Mucosa of descending colon (tissue), 3 donors: ENCODE data around the gene STPG4. TPM values are rescaled to one million over a fixed set of nuclear protein-coding genes. Genes with fewer than 3 reads are reported as not detected.

ENCODE experiments used
- ATAC-seq: fragments of 200-7000 bp; cut with Tn5 transposase; one replicate; pipeline ENCODE4 v1.9.1; 2020; ENCODE audit warnings: mild to moderate bottlenecking, moderate library complexity
- DNase-seq, 3 donors: peaks; one replicate each; pipeline ENCODE4 v3.0.0-alpha.2; 2020
- H3K36me3 ChIP-seq: fragments of 200-600 bp; one replicate; pipeline ENCODE4 v1.8.0; 2021; ENCODE audit warnings: low read depth, mild to moderate bottlenecking
- H3K4me1 ChIP-seq: fragments of 200-600 bp; one replicate; pipeline ENCODE4 v1.8.0; 2021; ENCODE audit warnings: low read depth, mild to moderate bottlenecking
- H3K4me3 ChIP-seq: fragments of 200-600 bp; one replicate; pipeline ENCODE4 v1.8.0; 2021; ENCODE audit warnings: mild to moderate bottlenecking
- H3K9me3 ChIP-seq: fragments of 200-600 bp; one replicate; pipeline ENCODE4 v1.8.0; 2021; ENCODE audit warnings: mild to moderate bottlenecking
- intact Hi-C, 2 donors: fragments of 100-400 bp; cut with DNase I in 1 of 2; cut with micrococcal nuclease in 1 of 2; formaldehyde crosslinking; loops; one replicate each; pipeline versions ENCODE4 v1.11.0 to v1.11.1; 2022; cut with DNase I, micrococcal nuclease
- total RNA-seq, 3 donors: library from RNA; stranded (reverse); fragmentation: NEBNext Ultra II Directional in 2 of 3; extraction: Animal tissue kit (Norgen Biotek cat#: 25700) in 2 of 3; gene quantifications; one replicate each; pipeline versions ENCODE4 v1.2.1 to v1.2.4, GENCODE V29; 2021 to 2023
- TF ChIP-seq, protein P1 (sequence below): fragments of 200-600 bp; IDR thresholded peaks from one replicate; pipeline ENCODE4 v1.8.0; 2022; ENCODE audit warnings: antibody characterized with exemption, mild to moderate bottlenecking
- donor health status: DM: no; HTN: no; CAD: no; lungs with moderate emphysema.
- donor health status: DM: no; HTN: no; CAD: no.
- donor health status: DM: no; HTN: yes; CAD: no.

Gene STPG4
- total RNA-seq, 3 donors from 2014 or later, result 0.46 to 0.63 TPM; not detected in 1

DNA sequence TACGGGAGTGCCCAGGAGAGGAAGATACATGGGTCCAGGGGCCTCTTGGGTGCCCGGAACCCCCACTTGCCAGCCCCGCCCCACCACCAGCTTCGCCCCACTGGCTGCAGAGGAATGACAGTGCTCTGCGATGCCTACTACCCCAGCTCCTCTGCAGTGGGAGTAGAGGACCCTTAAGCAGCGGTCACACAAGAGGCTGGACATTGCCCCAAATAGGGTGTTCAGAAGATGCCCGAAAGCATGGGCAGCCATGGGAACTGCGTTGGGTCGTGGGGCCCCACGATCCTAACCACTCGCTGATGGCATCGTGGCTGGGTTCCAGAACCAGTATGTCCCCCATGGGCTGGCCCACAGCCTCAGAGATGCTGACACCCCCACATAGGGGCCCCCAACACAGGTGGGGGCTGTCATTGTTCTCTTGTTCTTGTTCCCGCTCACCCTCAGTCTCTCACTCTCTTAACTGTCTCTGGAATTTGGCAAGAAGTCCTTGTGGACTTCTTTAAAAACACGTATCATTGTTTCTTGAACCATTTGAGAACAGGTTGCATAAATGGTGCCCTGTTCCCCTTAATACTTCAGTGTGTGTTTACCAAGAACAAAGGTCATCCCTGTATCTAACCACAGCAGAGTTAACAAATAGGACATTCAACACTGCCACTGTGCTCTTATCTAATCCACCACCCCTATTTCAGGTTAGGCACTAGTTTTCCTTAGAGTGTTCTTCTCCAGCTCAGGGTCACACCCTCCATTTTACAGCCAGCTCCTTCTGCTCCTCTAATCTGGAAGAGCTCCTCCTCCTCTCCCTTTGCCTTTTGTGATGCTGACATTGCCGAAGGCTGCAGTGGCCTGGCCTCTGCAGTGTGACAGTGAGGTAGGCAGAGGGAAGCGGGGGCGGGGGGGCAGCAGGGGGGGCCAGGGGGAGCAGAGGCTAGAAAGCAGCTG, 76.3 kb downstream of the STPG4 start:
- ATAC-seq (peak; percentile 86), DNase-seq (peak in 2 of 3 donors; percentile 53 to 67)
- Histone ChIP-seq H3K4me1 (peaks cover 25% of the 10 kb centered on the region), H3K9me3 (no peaks in the 10 kb centered on the region), H3K36me3 (no peaks in the 10 kb centered on the region), H3K4me3 (no peak overlapping the region)
- TF ChIP-seq, protein P1, sequence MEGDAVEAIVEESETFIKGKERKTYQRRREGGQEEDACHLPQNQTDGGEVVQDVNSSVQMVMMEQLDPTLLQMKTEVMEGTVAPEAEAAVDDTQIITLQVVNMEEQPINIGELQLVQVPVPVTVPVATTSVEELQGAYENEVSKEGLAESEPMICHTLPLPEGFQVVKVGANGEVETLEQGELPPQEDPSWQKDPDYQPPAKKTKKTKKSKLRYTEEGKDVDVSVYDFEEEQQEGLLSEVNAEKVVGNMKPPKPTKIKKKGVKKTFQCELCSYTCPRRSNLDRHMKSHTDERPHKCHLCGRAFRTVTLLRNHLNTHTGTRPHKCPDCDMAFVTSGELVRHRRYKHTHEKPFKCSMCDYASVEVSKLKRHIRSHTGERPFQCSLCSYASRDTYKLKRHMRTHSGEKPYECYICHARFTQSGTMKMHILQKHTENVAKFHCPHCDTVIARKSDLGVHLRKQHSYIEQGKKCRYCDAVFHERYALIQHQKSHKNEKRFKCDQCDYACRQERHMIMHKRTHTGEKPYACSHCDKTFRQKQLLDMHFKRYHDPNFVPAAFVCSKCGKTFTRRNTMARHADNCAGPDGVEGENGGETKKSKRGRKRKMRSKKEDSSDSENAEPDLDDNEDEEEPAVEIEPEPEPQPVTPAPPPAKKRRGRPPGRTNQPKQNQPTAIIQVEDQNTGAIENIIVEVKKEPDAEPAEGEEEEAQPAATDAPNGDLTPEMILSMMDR, result no peak
- intact Hi-C loops, result no loop called here

DNA sequence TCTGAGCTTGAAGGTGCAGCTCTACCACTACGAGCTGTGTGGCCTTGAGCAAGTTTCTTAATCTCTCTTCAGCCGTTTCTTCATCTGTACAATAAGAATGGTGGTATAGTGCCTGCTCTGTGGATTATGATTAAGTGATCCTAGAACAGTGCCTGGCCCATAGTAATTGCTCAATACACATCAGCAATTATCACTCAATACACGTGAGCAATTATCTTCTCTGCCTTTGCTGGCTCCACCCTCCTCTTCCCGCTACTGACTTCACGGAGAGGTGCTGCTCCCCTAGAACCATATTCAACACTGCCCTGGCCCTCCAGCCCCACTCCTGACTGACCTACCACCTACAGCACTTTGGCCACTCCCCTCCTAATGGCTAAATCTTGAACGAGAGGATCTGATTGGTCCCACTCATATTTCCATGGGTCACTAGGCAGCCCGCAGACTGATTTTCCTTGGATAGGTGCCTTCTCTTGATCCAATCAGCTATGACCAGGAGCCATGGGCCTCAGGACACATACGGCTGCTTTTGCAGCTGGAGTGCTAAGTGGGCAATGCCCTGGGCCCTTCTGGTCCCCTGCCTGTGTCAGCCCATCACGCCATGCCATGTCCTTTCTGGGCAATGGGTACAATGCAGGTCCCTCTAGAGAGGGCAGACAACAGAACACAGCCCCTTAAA, 77.5 kb downstream of the STPG4 start:
- Histone ChIP-seq H3K9me3 (no peaks in the 10 kb centered on the region), H3K4me3 (no peak overlapping the region), H3K36me3 (no peaks in the 10 kb centered on the region), H3K4me1 (peaks cover 31% of the 10 kb centered on the region)
- intact Hi-C loops, result no loop called here
- TF ChIP-seq, protein P1, result no peak
- no peak for ATAC-seq
- DNase-seq, result no peak

DNA sequence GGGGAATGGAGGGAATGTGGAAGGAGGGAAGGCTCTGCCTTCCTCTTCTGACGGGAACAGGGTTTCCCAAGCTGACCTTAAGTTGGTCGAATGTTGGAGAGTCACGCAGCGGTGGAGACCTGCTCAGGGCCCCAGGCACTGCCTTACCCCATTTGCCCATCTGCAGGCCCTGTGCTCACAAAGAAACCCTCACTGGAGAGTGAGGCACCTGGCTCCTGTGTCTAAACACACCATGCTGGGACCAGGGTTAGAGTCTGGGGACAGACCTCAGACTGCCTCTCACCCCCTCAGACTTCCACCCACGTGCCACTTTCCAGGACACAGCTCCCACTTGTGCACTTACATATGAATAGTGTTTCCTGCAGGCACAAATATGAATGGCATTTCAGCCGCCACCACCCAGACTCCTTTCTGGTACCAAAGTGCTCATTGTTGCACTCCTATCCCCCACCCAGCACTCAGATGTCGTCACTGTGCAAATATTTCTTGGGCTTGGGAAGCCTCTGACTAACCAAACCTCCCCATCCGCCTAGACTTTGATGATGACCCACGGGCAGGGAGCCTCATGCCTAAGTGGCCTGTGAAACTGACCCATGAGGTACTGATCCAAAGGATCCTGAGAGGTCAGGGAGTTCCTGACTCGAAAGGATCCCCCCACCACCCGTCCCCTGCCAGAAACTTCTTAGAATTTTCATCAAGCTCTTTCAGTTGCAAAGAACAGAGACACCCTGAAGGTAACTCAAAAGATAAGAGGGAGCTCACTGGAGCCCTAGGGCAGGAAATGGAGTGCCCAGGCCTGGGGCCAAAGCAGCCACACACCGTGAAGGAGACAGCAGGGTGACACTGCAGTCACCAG, 78.3 kb downstream of the STPG4 start:
- peak; percentile 6 for ATAC-seq
- intact Hi-C loops, result no loop called here
- no peak overlapping the region for H3K4me3 ChIP-seq
- no peaks in the 10 kb centered on the region for H3K36me3 ChIP-seq
- no peaks in the 10 kb centered on the region for H3K9me3 ChIP-seq
- TF ChIP-seq, protein P1, result no peak
- no peak for DNase-seq
- peaks cover 31% of the 10 kb centered on the region for H3K4me1 ChIP-seq

DNA sequence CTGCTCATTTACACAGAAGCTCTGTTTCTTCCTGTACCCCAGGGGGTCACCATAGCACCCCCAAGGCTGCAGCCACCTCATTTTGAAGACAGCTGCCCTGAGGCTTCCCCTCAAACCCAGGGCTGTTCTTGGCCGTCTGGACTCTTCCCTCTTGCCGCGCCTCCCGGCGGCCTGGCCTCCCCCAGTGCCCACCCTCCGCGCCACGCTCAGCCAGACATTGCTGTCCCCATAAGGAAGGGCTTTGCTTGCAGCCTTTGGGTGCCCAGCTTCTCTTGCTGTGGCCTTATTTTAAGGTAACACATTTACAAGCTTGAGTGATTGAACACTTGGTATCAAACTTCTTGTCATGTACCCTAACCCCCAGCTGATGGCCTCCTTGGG, 79.0 kb downstream of the STPG4 start:
- H3K9me3 ChIP-seq, result no peaks in the 10 kb centered on the region
- DNase-seq (no peak), ATAC-seq (no peak)
- H3K36me3 ChIP-seq, result no peaks in the 10 kb centered on the region
- intact Hi-C loops, result no loop called here
- peaks cover 34% of the 10 kb centered on the region for H3K4me1 ChIP-seq
- no peak overlapping the region for H3K4me3 ChIP-seq
- TF ChIP-seq, protein P1, result no peak

DNA sequence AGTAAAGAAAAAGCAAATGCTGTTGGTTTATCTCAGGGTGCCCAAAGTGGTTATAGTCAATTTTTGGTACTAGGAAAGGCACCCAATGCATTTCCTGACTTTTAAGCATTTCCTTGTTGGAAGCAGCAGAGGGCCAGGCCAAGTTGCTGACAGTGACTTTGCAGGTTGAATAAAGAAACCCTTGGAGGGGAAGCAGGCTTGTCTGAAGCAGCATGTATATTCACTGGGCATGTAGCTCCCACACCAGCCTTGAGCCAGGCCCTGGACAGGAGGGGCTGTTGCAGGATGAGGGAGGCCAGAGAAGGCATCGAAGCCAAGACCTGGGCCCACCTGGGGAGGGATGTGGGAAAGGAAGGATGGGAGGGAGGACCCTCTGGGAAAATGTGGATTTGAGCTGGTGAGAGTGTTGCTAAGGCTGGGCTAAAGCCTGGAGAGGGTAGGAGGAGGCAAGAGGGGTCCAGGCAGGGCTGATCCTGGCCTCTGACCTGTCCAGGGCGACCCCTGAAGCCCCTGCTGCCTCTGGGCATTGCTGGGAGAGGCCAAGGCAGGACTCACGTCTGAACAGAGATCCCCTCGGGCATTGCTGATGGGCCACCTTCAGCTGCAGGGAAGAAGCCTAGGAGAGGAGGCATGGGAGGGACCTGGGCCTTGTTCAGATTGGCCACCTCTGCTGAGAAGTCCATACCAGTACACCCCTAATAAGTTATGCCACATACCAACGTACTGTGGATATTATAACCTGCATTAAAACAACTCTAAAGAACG, 79.6 kb downstream of the STPG4 start:
- ATAC-seq (no peak), DNase-seq (no peak)
- TF ChIP-seq, protein P1, result no peak
- intact Hi-C loops, result no loop called here
- H3K4me1 ChIP-seq, result peaks cover 40% of the 10 kb centered on the region
- H3K9me3 ChIP-seq, result no peaks in the 10 kb centered on the region
- no peaks in the 10 kb centered on the region for H3K36me3 ChIP-seq
- H3K4me3 ChIP-seq, result no peak overlapping the region
